ENCODE data around the gene COLGALT1.

Gene COLGALT1

GRCh38 chr19:17522988-17523872, 32.2 kb upstream of the COLGALT1 start:
- no peak for TF ChIP-seq POLR2AphosphoS5 (IDR thresholded peaks at IDR 0.05; ENCODE audit: low read depth, low read length)
- TF ChIP-seq FOXP2 (optimal IDR thresholded peaks at IDR 0.05; ENCODE audit: borderline replicate concordance, extremely low read depth, extremely low read length, insufficient read depth) = peak; percentile 99

GRCh38 chr19:17524651-17525050, 30.8 kb upstream of the COLGALT1 start:
- TF ChIP-seq FOXP2 (optimal IDR thresholded peaks at IDR 0.05; ENCODE audit: borderline replicate concordance, extremely low read depth, extremely low read length, insufficient read depth) (no peak), POLR2AphosphoS5 (IDR thresholded peaks at IDR 0.05; ENCODE audit: low read depth, low read length) (no peak), TAF1 (IDR thresholded peaks at IDR 0.05; ENCODE audit: borderline replicate concordance, insufficient read depth, low read length) (no peak), REST (IDR thresholded peaks at IDR 0.05; ENCODE audit: insufficient read depth in 1 of 2, low read depth in 2 of 2, low read length in 2 of 2) (no peak), SIN3A (IDR thresholded peaks at IDR 0.05; ENCODE audit: borderline replicate concordance, insufficient read depth, low read length) (no peak)

GRCh38 chr19:17525141-17525540, 30.3 kb upstream of the COLGALT1 start:
- TF ChIP-seq FOXP2 (optimal IDR thresholded peaks at IDR 0.05; ENCODE audit: borderline replicate concordance, extremely low read depth, extremely low read length, insufficient read depth) (no peak), SIN3A (IDR thresholded peaks at IDR 0.05; ENCODE audit: borderline replicate concordance, insufficient read depth, low read length) (no peak), POLR2AphosphoS5 (IDR thresholded peaks at IDR 0.05; ENCODE audit: low read depth, low read length) (no peak), REST (IDR thresholded peaks at IDR 0.05; ENCODE audit: insufficient read depth in 1 of 2, low read depth in 2 of 2, low read length in 2 of 2) (no peak), TAF1 (IDR thresholded peaks at IDR 0.05; ENCODE audit: borderline replicate concordance, insufficient read depth, low read length) (no peak)

- TF ChIP-seq REST (IDR thresholded peaks at IDR 0.05; ENCODE audit: insufficient read depth in 1 of 2, low read depth in 2 of 2, low read length in 2 of 2) (no peak), TAF1 (IDR thresholded peaks at IDR 0.05; ENCODE audit: borderline replicate concordance, insufficient read depth, low read length) (no peak), FOXP2 (optimal IDR thresholded peaks at IDR 0.05; ENCODE audit: borderline replicate concordance, extremely low read depth, extremely low read length, insufficient read depth) (no peak), SIN3A (IDR thresholded peaks at IDR 0.05; ENCODE audit: borderline replicate concordance, insufficient read depth, low read length) (no peak), POLR2AphosphoS5 (IDR thresholded peaks at IDR 0.05; ENCODE audit: low read depth, low read length) (no peak)
Measured at GRCh38 chr19:17526922-17527321, 28.5 kb upstream of the COLGALT1 start.

GRCh38 chr19:17527326-17527725, 28.1 kb upstream of the COLGALT1 start:
- TF ChIP-seq SIN3A (IDR thresholded peaks at IDR 0.05; ENCODE audit: borderline replicate concordance, insufficient read depth, low read length) = no peak
- no peak for TF ChIP-seq REST (IDR thresholded peaks at IDR 0.05; ENCODE audit: insufficient read depth in 1 of 2, low read depth in 2 of 2, low read length in 2 of 2)
- TF ChIP-seq FOXP2 (optimal IDR thresholded peaks at IDR 0.05; ENCODE audit: borderline replicate concordance, extremely low read depth, extremely low read length, insufficient read depth) = no peak
- no peak for TF ChIP-seq POLR2AphosphoS5 (IDR thresholded peaks at IDR 0.05; ENCODE audit: low read depth, low read length)
- no peak for TF ChIP-seq TAF1 (IDR thresholded peaks at IDR 0.05; ENCODE audit: borderline replicate concordance, insufficient read depth, low read length)

All from PFSK-1 (cell line).